ENCODE measurements around the gene LRRC46.

Gene LRRC46

GRCh38 chr17:47882695-47883588 lies 51.5 kb downstream of the LRRC46 start:
- Histone ChIP-seq H3K9me3 (ENCODE audit: control extremely low read depth in 1 of 5, control insufficient read depth in 4 of 5, insufficient read depth in 2 of 5, low read depth in 1 of 5, low read length in 4 of 5) (no peaks in the 10 kb centered on the region), H3K36me3 (ENCODE audit: control insufficient read depth in 4 of 4, insufficient read depth in 4 of 4, low read length in 3 of 4) (no peaks in the 10 kb centered on the region), H3K27me3 (replicated peaks in 2 of 5; ENCODE audit: control insufficient read depth in 4 of 5, insufficient read depth in 5 of 5, low read length in 4 of 5) (no peaks in the 10 kb centered on the region), H3K4me1 (ENCODE audit: control extremely low read depth in 1 of 4, control insufficient read depth in 4 of 4, insufficient read depth in 4 of 4, low read length in 3 of 4) (peaks cover under 1 to 14% (median 12%) of the 10 kb centered on the region in 4 experiments), H3K27ac (ENCODE audit: insufficient read depth in 1 of 2, low read depth in 1 of 2, low read length in 2 of 2, poor library complexity in 1 of 2, severe bottlenecking in 2 of 2) (no peak overlapping the region), H3K4me3 (ENCODE audit: control insufficient read depth in 1 of 7, extremely low read depth in 1 of 7, insufficient read depth in 4 of 7, low read depth in 2 of 7, low read length in 6 of 7) (peak overlapping the region in 3 of 7 experiments; percentile 17 to 59 (median 43))
- 94% methylated on average over 7 of the region's 9 CpGs for WGBS (ENCODE audit: insufficient coverage)
- CTCF ChIA-PET: interaction anchor here (1.0 to 15.9 kb wide), 3 partner anchors 12 to 37 kb away, joined by 3 to 575 read pairs (median 10); partner anchors contain the start of genes SCRN2 and SP6
- no peak for DNase-seq
- POLR2A ChIA-PET: interaction anchor here (1.2 kb wide), 1 partner anchor 45 kb away, joined by 3 read pairs; no protein-coding TSS in a partner anchor

GRCh38 chr17:47883589-47884426 lies 52.3 kb downstream of the LRRC46 start:
- no peak for DNase-seq
- POLR2A ChIA-PET: no interaction called here
- CTCF ChIA-PET: interaction anchor here (0.9 to 15.9 kb wide), 5 partner anchors 8 to 38 kb away, joined by 3 to 575 read pairs (median 9); partner anchors contain the start of genes SCRN2, SP2 and SP6

DNA sequence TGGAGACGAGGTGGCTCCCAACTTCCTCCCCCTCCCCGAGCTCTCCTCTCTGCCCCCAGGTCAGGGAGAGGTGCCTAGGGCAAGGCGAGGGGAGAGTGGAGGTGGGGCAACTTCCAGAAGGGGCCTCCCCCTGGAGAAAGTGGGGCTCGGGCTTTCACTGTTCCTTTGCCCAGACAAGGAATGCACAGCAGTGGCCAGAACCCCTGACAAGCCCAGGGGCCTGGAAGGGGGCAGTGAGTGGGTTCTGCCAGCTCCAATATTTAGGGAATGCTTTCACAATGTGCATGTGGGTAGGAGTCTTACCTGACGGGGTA lies 52.9 kb downstream of the LRRC46 start:
- ChIA-PET CTCF (interaction anchor here (0.9 to 15.9 kb wide), 5 partner anchors 8 to 39 kb away, joined by 3 to 575 read pairs (median 9); partner anchors contain the start of genes SCRN2, SP2 and SP6), POLR2A (no interaction called here)
- 96% methylated on average over 3 of the region's 5 CpGs for WGBS (ENCODE audit: insufficient coverage)
- no peak for DNase-seq
- H3K27ac ChIP-seq (ENCODE audit: insufficient read depth in 1 of 2, low read depth in 1 of 2, low read length in 2 of 2, poor library complexity in 1 of 2, severe bottlenecking in 2 of 2): no peak overlapping the region
- no peaks in the 10 kb centered on the region for H3K27me3 ChIP-seq (replicated peaks in 2 of 5; ENCODE audit: control insufficient read depth in 4 of 5, insufficient read depth in 5 of 5, low read length in 4 of 5)
- no peak overlapping the region for H3K4me3 ChIP-seq (ENCODE audit: control insufficient read depth in 1 of 7, extremely low read depth in 1 of 7, insufficient read depth in 4 of 7, low read depth in 2 of 7, low read length in 6 of 7)
- no peaks in the 10 kb centered on the region for H3K36me3 ChIP-seq (ENCODE audit: control insufficient read depth in 4 of 4, insufficient read depth in 4 of 4, low read length in 3 of 4)
- H3K4me1 ChIP-seq (ENCODE audit: control extremely low read depth in 1 of 4, control insufficient read depth in 4 of 4, insufficient read depth in 4 of 4, low read length in 3 of 4): peaks cover 0 to 11% (median 8%) of the 10 kb centered on the region in 4 experiments
- no peaks in the 10 kb centered on the region for H3K9me3 ChIP-seq (ENCODE audit: control extremely low read depth in 1 of 5, control insufficient read depth in 4 of 5, insufficient read depth in 2 of 5, low read depth in 1 of 5, low read length in 4 of 5)

More at GRCh38 chr17:47883589-47884426, 52.3 kb downstream of the LRRC46 start:
- H3K9me3 ChIP-seq (ENCODE audit: control extremely low read depth in 1 of 5, control insufficient read depth in 4 of 5, insufficient read depth in 2 of 5, low read depth in 1 of 5, low read length in 4 of 5): no peaks in the 10 kb centered on the region
- H3K4me1 ChIP-seq (ENCODE audit: control extremely low read depth in 1 of 4, control insufficient read depth in 4 of 4, insufficient read depth in 4 of 4, low read length in 3 of 4): peaks cover 0 to 11% (median 9%) of the 10 kb centered on the region in 4 experiments
- no peaks in the 10 kb centered on the region for H3K36me3 ChIP-seq (ENCODE audit: control insufficient read depth in 4 of 4, insufficient read depth in 4 of 4, low read length in 3 of 4)
- no peak overlapping the region for H3K4me3 ChIP-seq (ENCODE audit: control insufficient read depth in 1 of 7, extremely low read depth in 1 of 7, insufficient read depth in 4 of 7, low read depth in 2 of 7, low read length in 6 of 7)
- 97% methylated on average over 6 of the region's 9 CpGs for WGBS (ENCODE audit: insufficient coverage)
- no peaks in the 10 kb centered on the region for H3K27me3 ChIP-seq (replicated peaks in 2 of 5; ENCODE audit: control insufficient read depth in 4 of 5, insufficient read depth in 5 of 5, low read length in 4 of 5)
- H3K27ac ChIP-seq (ENCODE audit: insufficient read depth in 1 of 2, low read depth in 1 of 2, low read length in 2 of 2, poor library complexity in 1 of 2, severe bottlenecking in 2 of 2): no peak overlapping the region

DNA sequence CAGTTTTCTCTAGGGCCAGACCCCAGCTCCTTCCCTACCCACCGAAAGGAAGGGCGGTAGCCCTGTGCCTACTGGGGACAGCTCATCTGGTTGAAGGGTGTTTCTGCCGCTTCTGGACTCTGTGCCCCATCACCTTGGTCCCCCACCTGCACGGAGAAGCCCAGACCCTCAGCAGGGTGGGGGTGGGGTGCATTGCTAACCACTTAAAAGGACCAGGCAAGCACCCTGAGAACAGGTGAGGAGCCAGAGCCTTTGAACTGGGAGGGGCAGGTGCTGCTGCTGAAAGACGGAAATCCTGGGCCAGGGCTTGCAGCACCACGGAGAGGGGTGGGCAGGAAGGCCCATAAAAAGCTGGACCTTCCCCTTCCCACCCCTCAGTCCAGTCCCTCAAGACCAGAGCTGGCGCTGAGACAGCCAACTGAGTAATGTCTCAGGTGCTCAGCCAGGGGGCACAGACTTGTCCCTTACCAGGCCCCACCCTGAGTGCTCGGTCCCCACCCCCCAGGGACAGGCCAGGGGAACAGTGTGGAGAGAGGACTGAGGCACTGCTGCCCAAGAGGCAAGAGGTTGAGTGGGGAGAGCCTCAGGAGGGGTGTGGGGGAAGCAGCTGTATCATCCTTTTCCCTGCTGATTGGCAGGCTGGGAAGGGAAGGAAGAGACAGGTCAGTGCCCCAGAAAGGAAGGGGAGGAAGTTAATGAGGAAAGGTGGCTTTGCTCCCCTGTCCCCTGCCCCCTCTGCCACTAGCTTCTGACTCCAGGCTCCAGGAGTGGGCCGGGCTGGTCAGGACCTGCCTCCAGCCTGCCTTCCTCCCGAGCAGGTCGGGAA lies 53.6 kb downstream of the LRRC46 start:
- Histone ChIP-seq H3K36me3 (ENCODE audit: control insufficient read depth in 4 of 4, insufficient read depth in 4 of 4, low read length in 3 of 4) (no peaks in the 10 kb centered on the region), H3K4me3 (ENCODE audit: control insufficient read depth in 1 of 7, extremely low read depth in 1 of 7, insufficient read depth in 4 of 7, low read depth in 2 of 7, low read length in 6 of 7) (no peak overlapping the region), H3K27ac (ENCODE audit: insufficient read depth in 1 of 2, low read depth in 1 of 2, low read length in 2 of 2, poor library complexity in 1 of 2, severe bottlenecking in 2 of 2) (no peak overlapping the region), H3K4me1 (ENCODE audit: control extremely low read depth in 1 of 4, control insufficient read depth in 4 of 4, insufficient read depth in 4 of 4, low read length in 3 of 4) (peaks cover 0 to 11% (median 8%) of the 10 kb centered on the region in 4 experiments), H3K9me3 (ENCODE audit: control extremely low read depth in 1 of 5, control insufficient read depth in 4 of 5, insufficient read depth in 2 of 5, low read depth in 1 of 5, low read length in 4 of 5) (no peaks in the 10 kb centered on the region), H3K27me3 (replicated peaks in 2 of 5; ENCODE audit: control insufficient read depth in 4 of 5, insufficient read depth in 5 of 5, low read length in 4 of 5) (no peaks in the 10 kb centered on the region)
- WGBS (ENCODE audit: insufficient coverage): 91% methylated on average over 9 of the region's 11 CpGs
- CTCF ChIA-PET: interaction anchor here (0.8 to 15.9 kb wide), 6 partner anchors 8 to 83 kb away, joined by 3 to 575 read pairs (median 8); partner anchors contain the start of genes SCRN2, SP2 and SP6
- no peak for DNase-seq
- POLR2A ChIA-PET: no interaction called here
